BLaER1 (cell line): ENCODE measurements around the gene ARV1.

ENCODE experiments used
- H3K27ac ChIP-seq: shearing (Covaris generic); formaldehyde crosslinking; 2 replicates; pipeline ENCODE4 v1.8.1; 2022
- H3K27me3 ChIP-seq: shearing (Covaris generic); formaldehyde crosslinking; 2 replicates; pipeline ENCODE4 v1.8.1; 2022
- H3K36me3 ChIP-seq: shearing (Covaris generic); formaldehyde crosslinking; 2 replicates; pipeline ENCODE4 v1.8.1; 2022
- H3K4me1 ChIP-seq: shearing (Covaris generic); formaldehyde crosslinking; 2 replicates; pipeline ENCODE4 v1.8.1; 2022
- H3K4me2 ChIP-seq: shearing (Covaris generic); formaldehyde crosslinking; 2 replicates; pipeline ENCODE4 v1.8.1; 2022
- H3K4me3 ChIP-seq: shearing (Covaris generic); formaldehyde crosslinking; 2 replicates; pipeline ENCODE4 v1.8.1; 2022
- H3K9ac ChIP-seq: shearing (Covaris generic); formaldehyde crosslinking; 2 replicates; pipeline ENCODE4 v1.8.1; 2022
- H3K9me3 ChIP-seq: shearing (Covaris generic); formaldehyde crosslinking; 2 replicates; pipeline ENCODE4 v1.8.1; 2022
- H4K20me1 ChIP-seq: shearing (Covaris generic); formaldehyde crosslinking; 2 replicates; pipeline ENCODE4 v1.8.1; 2022
- Cebpa-rat ChIP-seq: shearing (Covaris generic); IDR thresholded peaks from 2 replicates; pipeline ENCODE4 v1.8.1; 2022

ARV1 gene

GRCh38 chr1:230978491-230979388, at the start of gene ARV1, which contains the start of gene TTC13:
Gene ARV1, plus strand, starts transcription at chr1:230979094. Its CDS starts 12 bp downstream, at chr1:230979106.
Gene TTC13, minus strand, starts transcription at chr1:230978861. Its CDS starts 31 bp downstream, at chr1:230978830.
- Histone ChIP-seq H3K4me3 (peak within 1 kb of the TSS; percentile 87), H3K36me3 (peaks cover 21% of the 10 kb centered on the region), H3K27me3 (no peaks in the 10 kb centered on the region), H3K9ac (peak within 1 kb of the TSS; percentile 84), H3K9me3 (no peaks in the 10 kb centered on the region), H3K4me2 (peak within 1 kb of the TSS; percentile 94), H3K4me1 (peaks cover 42% of the 10 kb centered on the region), H4K20me1 (no peaks in the 10 kb centered on the region), H3K27ac (peak within 1 kb of the TSS; percentile 80)
- TF ChIP-seq Cebpa-rat = no peak

DNA sequence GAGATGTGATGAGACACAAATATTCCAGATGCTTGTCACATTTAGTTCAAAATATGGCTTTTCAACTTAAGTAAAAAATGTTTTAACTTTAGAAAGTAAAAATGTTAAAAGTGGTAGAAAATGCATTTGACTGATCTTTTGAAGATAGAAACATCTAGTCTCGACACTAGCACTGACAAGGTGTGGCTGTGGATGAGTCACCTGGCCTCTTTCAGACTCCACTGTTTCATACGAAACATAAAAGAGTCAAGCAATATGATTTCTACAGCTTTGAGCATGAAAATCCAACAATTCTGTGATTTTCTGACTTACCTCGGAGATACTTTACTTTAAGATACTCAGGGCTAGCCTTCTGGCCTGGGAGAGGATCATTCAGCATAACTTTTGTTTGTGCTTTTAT, 47.9 kb upstream of the ARV1 start:
- Histone ChIP-seq H3K27ac (no peak overlapping the region), H3K4me3 (no peak overlapping the region), H3K4me1 (no peaks in the 10 kb centered on the region), H3K27me3 (no peaks in the 10 kb centered on the region), H3K36me3 (peaks cover 67% of the 10 kb centered on the region), H3K9me3 (no peaks in the 10 kb centered on the region; the same call in 1 of the 2 replicates), H3K9ac (no peak overlapping the region), H3K4me2 (no peak overlapping the region), H4K20me1 (no peaks in the 10 kb centered on the region)
- TF ChIP-seq Cebpa-rat = no peak

DNA sequence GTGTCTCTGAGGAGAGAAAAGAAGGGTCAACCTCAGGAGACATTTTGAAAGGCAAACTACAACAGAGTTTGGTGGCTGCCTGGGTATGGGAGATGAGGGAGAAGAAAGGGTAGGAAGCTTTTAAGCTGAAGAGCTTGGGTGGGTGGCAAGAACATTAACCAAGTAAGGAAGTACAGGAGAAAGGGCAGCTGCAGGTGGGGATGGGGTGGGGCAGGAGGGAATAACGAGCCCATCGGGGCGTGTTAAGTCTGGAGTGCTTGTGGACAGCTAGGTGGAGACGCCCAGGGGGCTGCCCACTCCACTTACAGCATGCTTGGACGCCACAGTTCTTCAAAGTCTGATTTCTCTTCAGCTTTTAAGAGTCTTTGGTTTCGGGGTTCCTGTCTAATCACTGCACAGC, 43.0 kb upstream of the ARV1 start:
- Histone ChIP-seq H3K4me3 (no peak overlapping the region), H4K20me1 (no peaks in the 10 kb centered on the region), H3K4me1 (no peaks in the 10 kb centered on the region)

GRCh38 chr1:230936475-230936874, 42.4 kb upstream of the ARV1 start:
- no peak for TF ChIP-seq Cebpa-rat
- H3K27ac ChIP-seq = no peak overlapping the region
- H3K9me3 ChIP-seq = no peaks in the 10 kb centered on the region
- no peak overlapping the region for H3K9ac ChIP-seq
- H3K4me3 ChIP-seq = no peak overlapping the region
- H3K27me3 ChIP-seq = no peaks in the 10 kb centered on the region
- H3K4me2 ChIP-seq = no peak overlapping the region
- H3K4me1 ChIP-seq = no peaks in the 10 kb centered on the region
- peaks cover 37% of the 10 kb centered on the region for H3K36me3 ChIP-seq
- no peaks in the 10 kb centered on the region for H4K20me1 ChIP-seq

More for the DNA sequence above, 43.0 kb upstream of the ARV1 start:
- TF ChIP-seq Cebpa-rat = no peak
- H3K27me3 ChIP-seq = no peaks in the 10 kb centered on the region
- H3K36me3 ChIP-seq = peaks cover 37% of the 10 kb centered on the region
- H3K4me2 ChIP-seq = no peak overlapping the region
- H3K27ac ChIP-seq = no peak overlapping the region
- no peak overlapping the region for H3K9ac ChIP-seq
- H3K9me3 ChIP-seq = no peaks in the 10 kb centered on the region

- no peak overlapping the region for H3K27ac ChIP-seq
- no peak for TF ChIP-seq Cebpa-rat
- H3K4me2 ChIP-seq = no peak overlapping the region
- H3K27me3 ChIP-seq = no peaks in the 10 kb centered on the region
- H3K4me1 ChIP-seq = no peaks in the 10 kb centered on the region
- H3K9ac ChIP-seq = no peak overlapping the region
- H3K4me3 ChIP-seq = no peak overlapping the region
- H3K9me3 ChIP-seq = no peaks in the 10 kb centered on the region
- H3K36me3 ChIP-seq = peaks cover 35% of the 10 kb centered on the region
- H4K20me1 ChIP-seq = no peaks in the 10 kb centered on the region
Measured at GRCh38 chr1:230937371-230937770, 41.5 kb upstream of the ARV1 start.

DNA sequence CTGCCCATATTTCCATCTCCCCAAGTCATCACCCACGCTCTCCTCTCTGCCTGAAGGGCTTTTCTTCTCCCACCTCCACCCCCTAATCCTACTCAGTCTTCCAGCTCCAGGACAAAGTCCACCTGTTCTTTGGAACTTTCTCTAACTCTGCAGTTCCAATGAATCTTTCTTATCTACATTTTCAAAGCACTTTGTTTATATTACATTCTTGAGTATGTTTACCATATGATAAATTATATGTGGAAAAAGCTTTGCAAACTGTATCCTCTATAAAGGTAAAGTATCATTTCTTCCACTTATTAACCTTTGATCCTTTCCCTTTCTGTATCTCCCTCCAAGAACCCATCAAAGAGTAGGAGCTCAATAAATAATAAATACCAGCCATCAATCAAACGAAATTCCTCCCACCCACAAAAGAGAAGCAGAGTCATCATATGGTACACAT, 39.9 kb upstream of the ARV1 start:
- no peak for TF ChIP-seq Cebpa-rat
- Histone ChIP-seq H3K4me2 (no peak overlapping the region), H3K4me3 (no peak overlapping the region), H3K9ac (no peak overlapping the region), H3K36me3 (peaks cover 32% of the 10 kb centered on the region), H4K20me1 (no peaks in the 10 kb centered on the region), H3K4me1 (no peaks in the 10 kb centered on the region), H3K27ac (no peak overlapping the region), H3K9me3 (no peaks in the 10 kb centered on the region), H3K27me3 (no peaks in the 10 kb centered on the region)

- no peak for TF ChIP-seq Cebpa-rat
Measured at GRCh38 chr1:230939806-230940489, 38.9 kb upstream of the ARV1 start.

DNA sequence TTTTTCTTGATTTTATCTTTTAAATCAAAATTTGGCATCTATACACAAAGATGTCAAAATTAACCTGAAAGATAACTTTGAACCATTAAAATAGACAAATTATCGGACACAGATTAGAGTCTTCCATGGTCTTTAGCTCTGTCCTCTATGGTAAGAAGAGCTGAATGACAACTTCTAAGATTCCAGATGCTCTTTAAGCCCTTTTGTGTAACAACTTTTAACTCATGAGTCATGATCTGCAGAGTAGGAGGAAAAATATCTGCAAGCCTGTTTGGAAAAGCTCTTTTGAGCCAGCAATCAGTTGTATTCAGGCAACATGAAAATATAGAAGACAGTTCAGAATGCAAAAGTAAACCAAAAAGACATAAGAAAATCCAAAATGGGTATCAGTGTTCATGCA, 38.0 kb upstream of the ARV1 start:
- no peak for TF ChIP-seq Cebpa-rat
- H3K4me2 ChIP-seq = no peak overlapping the region
- H3K36me3 ChIP-seq = peaks cover 33% of the 10 kb centered on the region
- H3K9me3 ChIP-seq = no peaks in the 10 kb centered on the region
- no peaks in the 10 kb centered on the region for H3K27me3 ChIP-seq
- no peaks in the 10 kb centered on the region for H4K20me1 ChIP-seq
- no peak overlapping the region for H3K9ac ChIP-seq
- no peaks in the 10 kb centered on the region for H3K4me1 ChIP-seq
- H3K27ac ChIP-seq = no peak overlapping the region
- H3K4me3 ChIP-seq = no peak overlapping the region

More at GRCh38 chr1:230939806-230940489, 38.9 kb upstream of the ARV1 start:
- Histone ChIP-seq H3K9ac (no peak overlapping the region), H4K20me1 (no peaks in the 10 kb centered on the region), H3K27ac (no peak overlapping the region), H3K9me3 (no peaks in the 10 kb centered on the region), H3K27me3 (no peaks in the 10 kb centered on the region), H3K36me3 (peaks cover 36% of the 10 kb centered on the region), H3K4me2 (no peak overlapping the region), H3K4me3 (no peak overlapping the region), H3K4me1 (no peaks in the 10 kb centered on the region)

DNA sequence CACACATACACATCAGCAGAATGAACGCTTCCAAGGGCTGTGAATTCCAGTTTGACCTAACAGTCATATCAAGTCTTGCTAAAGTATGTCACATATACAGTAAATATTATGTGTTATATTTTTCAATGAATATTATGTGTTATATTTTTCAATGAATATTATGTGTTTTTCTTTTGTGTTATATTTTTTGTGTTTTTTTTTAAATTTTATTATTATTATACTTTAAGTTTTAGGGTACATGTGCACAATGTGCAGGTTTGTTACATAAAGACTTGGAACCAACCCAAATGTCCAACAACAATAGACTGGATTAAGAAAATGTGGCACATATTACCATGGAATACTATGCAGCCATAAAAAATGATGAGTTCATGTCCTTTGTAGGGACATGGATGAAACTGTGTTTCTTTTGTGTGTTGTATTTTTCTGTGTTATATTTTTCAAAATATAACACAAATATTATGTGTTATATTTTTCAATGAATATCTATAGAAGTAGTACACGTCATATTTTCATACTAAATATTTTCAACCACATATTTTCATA, 35.8 kb upstream of the ARV1 start:
- Histone ChIP-seq H4K20me1 (no peaks in the 10 kb centered on the region), H3K9ac (no peak overlapping the region), H3K36me3 (peaks cover 35% of the 10 kb centered on the region), H3K27ac (no peak overlapping the region), H3K9me3 (no peaks in the 10 kb centered on the region), H3K4me1 (no peaks in the 10 kb centered on the region), H3K4me2 (no peak overlapping the region), H3K4me3 (no peak overlapping the region), H3K27me3 (no peaks in the 10 kb centered on the region)
- no peak for TF ChIP-seq Cebpa-rat
